ENCODE results near the gene CCDC194.

DNA sequence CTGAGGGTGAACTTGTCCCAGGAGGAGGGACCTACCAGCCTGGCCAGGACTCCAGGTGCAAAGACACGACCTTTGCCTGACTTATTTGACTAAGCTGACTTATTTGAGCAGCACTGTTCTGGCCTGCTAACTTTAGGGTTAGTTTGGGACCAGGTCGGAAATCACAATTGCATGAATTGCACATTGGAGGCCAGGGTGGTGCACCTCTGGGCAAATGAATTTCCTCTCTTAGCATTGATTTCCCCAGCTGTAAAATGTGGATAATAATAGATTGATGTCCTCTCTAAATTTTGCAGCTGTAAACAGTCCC lies 12.8 kb upstream of the CCDC194 start:
- TF ChIP-seq, protein P1, sequence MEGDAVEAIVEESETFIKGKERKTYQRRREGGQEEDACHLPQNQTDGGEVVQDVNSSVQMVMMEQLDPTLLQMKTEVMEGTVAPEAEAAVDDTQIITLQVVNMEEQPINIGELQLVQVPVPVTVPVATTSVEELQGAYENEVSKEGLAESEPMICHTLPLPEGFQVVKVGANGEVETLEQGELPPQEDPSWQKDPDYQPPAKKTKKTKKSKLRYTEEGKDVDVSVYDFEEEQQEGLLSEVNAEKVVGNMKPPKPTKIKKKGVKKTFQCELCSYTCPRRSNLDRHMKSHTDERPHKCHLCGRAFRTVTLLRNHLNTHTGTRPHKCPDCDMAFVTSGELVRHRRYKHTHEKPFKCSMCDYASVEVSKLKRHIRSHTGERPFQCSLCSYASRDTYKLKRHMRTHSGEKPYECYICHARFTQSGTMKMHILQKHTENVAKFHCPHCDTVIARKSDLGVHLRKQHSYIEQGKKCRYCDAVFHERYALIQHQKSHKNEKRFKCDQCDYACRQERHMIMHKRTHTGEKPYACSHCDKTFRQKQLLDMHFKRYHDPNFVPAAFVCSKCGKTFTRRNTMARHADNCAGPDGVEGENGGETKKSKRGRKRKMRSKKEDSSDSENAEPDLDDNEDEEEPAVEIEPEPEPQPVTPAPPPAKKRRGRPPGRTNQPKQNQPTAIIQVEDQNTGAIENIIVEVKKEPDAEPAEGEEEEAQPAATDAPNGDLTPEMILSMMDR (IDR thresholded peaks at IDR 0.05; ENCODE audit: poor library complexity) = no peak
- TF ChIP-seq EZH2phosphoT487 (IDR thresholded peaks at IDR 0.05; ENCODE audit: low read depth, severe bottlenecking, unreplicated experiment) = no peak
